ENCODE measurements around the gene DOC2A.
A peak's percentile ranks its signal among the peaks of the same experiment; 100 is the strongest.

DOC2A gene

DNA sequence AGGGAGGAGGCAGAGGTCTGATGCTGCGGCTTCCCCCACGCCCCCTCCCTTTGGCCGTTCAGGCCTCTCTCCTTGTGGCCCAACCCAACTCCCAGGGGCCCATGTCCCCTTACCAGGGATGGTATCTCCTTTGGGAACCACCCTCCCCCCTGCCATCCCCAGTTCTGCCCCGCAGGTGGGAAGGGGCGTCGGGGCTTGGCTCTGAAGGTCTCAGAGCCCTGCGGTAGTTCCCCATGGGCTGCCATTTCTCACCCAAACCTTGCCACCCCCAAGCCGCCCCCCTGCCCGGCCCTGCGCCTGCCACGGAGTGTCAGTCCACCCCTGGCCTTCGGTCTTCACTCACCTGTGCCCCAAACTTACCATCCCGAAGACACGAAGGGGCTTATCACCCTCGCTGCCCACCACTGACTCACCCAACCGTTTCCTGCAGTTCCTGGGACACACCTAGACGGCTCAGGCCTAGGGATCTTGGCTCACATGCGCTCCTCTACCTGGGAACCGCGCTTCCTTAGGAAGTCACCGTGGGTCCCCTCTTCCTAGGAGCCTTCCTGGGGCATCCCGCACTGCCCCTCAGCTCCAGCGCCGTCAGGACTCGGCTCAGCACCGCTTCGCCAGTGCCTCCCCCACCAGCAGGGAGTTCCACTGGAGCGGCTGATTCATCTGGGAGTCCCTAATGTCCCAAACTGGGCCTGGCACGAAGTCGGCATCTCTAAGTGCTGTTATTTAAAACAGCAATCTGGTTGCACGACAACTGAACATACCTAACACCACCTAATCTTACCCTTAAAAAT lies 1.1 kb upstream of the DOC2A start (continued):
- peak; percentile 99 for TF ChIP-seq PRDM10 (tag by site-specific recombination; IDR thresholded peaks at IDR 0.05)
- TF ChIP-seq ZBTB11 (tag by site-specific recombination; conservative IDR thresholded peaks at IDR 0.05; ENCODE audit: low read depth) = no peak
- TF ChIP-seq MYNN (tag by site-specific recombination; IDR thresholded peaks at IDR 0.05; ENCODE audit: borderline replicate concordance) = no peak
- no peak for TF ChIP-seq ZNF658 (tag by site-specific recombination; IDR thresholded peaks at IDR 0.05)
- TF ChIP-seq ZNF701 (tag by site-specific recombination; IDR thresholded peaks at IDR 0.05) = no peak
- no peak for TF ChIP-seq ZNF394 (tag by site-specific recombination; IDR thresholded peaks at IDR 0.05; ENCODE audit: borderline replicate concordance)
- TF ChIP-seq, protein P1, sequence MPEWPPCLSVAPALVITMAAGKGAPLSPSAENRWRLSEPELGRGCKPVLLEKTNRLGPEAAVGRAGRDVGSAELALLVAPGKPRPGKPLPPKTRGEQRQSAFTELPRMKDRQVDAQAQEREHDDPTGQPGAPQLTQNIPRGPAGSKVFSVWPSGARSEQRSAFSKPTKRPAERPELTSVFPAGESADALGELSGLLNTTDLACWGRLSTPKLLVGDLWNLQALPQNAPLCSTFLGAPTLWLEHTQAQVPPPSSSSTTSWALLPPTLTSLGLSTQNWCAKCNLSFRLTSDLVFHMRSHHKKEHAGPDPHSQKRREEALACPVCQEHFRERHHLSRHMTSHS (tag by site-specific recombination; IDR thresholded peaks at IDR 0.05) = no peak
- TF ChIP-seq ZNF548 (tag by site-specific recombination; IDR thresholded peaks at IDR 0.05) = no peak
- 0 out of 2 replicates have a peak, but pooled peaks have one; percentile 11 for TF ChIP-seq ZBTB48 (tag by site-specific recombination; IDR thresholded peaks at IDR 0.05)
- no peak for TF ChIP-seq ZNF19 (tag by site-specific recombination; IDR thresholded peaks at IDR 0.05; ENCODE audit: low read depth)
- no peak for TF ChIP-seq BCL11B (tag by site-specific recombination; IDR thresholded peaks at IDR 0.05; ENCODE audit: low read depth)
- TF ChIP-seq KLF10 (tag by site-specific recombination; IDR thresholded peaks at IDR 0.05) = no peak
- no peak for TF ChIP-seq ZNF629 (tag by site-specific recombination; IDR thresholded peaks at IDR 0.05)
- TF ChIP-seq, protein P2, sequence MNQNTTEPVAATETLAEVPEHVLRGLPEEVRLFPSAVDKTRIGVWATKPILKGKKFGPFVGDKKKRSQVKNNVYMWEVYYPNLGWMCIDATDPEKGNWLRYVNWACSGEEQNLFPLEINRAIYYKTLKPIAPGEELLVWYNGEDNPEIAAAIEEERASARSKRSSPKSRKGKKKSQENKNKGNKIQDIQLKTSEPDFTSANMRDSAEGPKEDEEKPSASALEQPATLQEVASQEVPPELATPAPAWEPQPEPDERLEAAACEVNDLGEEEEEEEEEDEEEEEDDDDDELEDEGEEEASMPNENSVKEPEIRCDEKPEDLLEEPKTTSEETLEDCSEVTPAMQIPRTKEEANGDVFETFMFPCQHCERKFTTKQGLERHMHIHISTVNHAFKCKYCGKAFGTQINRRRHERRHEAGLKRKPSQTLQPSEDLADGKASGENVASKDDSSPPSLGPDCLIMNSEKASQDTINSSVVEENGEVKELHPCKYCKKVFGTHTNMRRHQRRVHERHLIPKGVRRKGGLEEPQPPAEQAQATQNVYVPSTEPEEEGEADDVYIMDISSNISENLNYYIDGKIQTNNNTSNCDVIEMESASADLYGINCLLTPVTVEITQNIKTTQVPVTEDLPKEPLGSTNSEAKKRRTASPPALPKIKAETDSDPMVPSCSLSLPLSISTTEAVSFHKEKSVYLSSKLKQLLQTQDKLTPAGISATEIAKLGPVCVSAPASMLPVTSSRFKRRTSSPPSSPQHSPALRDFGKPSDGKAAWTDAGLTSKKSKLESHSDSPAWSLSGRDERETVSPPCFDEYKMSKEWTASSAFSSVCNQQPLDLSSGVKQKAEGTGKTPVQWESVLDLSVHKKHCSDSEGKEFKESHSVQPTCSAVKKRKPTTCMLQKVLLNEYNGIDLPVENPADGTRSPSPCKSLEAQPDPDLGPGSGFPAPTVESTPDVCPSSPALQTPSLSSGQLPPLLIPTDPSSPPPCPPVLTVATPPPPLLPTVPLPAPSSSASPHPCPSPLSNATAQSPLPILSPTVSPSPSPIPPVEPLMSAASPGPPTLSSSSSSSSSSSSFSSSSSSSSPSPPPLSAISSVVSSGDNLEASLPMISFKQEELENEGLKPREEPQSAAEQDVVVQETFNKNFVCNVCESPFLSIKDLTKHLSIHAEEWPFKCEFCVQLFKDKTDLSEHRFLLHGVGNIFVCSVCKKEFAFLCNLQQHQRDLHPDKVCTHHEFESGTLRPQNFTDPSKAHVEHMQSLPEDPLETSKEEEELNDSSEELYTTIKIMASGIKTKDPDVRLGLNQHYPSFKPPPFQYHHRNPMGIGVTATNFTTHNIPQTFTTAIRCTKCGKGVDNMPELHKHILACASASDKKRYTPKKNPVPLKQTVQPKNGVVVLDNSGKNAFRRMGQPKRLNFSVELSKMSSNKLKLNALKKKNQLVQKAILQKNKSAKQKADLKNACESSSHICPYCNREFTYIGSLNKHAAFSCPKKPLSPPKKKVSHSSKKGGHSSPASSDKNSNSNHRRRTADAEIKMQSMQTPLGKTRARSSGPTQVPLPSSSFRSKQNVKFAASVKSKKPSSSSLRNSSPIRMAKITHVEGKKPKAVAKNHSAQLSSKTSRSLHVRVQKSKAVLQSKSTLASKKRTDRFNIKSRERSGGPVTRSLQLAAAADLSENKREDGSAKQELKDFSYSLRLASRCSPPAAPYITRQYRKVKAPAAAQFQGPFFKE (tag by site-specific recombination; IDR thresholded peaks at IDR 0.05; ENCODE audit: borderline replicate concordance) = no peak
- TF ChIP-seq ZNF140 (tag by site-specific recombination; IDR thresholded peaks at IDR 0.05) = no peak
- TF ChIP-seq ZNF157 (tag by site-specific recombination; IDR thresholded peaks at IDR 0.05) = no peak
- TF ChIP-seq KLF9 (tag by site-specific recombination; IDR thresholded peaks at IDR 0.05; ENCODE audit: low read depth) = no peak
